Lung (tissue), 12 donors: ENCODE results near the gene CENPX. TPM values are rescaled to one million over a fixed set of nuclear protein-coding genes. Genes with fewer than 3 reads are reported as not detected.

Experiments
- ATAC-seq: fragments of 200-7000 bp; cut with Tn5 transposase; one replicate; pipeline ENCODE4 v1.9.1; 2020; ENCODE audit warnings: moderate number of reproducible peaks; ENCODE audit not compliant: insufficient read depth, low FRiP score
- DNase-seq, 3 donors: peaks; one replicate each; pipeline ENCODE4 v3.0.0-alpha.2; 2013 to 2017
- H3K27ac ChIP-seq, 2 donors: one replicate each; pipeline ENCODE4 v1.5.1; 2013; ENCODE audit warnings: mild to moderate bottlenecking in 2 of 2, moderate library complexity in 2 of 2, control low read depth in 1 of 2, inconsistent platforms in 1 of 2, low read depth in 1 of 2, low read length in 1 of 2
- H3K27me3 ChIP-seq, 3 donors: one replicate each; pipeline ENCODE4 v1.5.1; 2013; ENCODE audit warnings: low read length in 2 of 3; ENCODE audit not compliant: control insufficient read depth in 3 of 3, insufficient read depth in 3 of 3
- H3K36me3 ChIP-seq, 4 donors: one replicate each; pipeline ENCODE4 v1.5.1; 2013; ENCODE audit warnings: low read length in 4 of 4, mild to moderate bottlenecking in 1 of 4, moderate library complexity in 1 of 4; ENCODE audit not compliant: control insufficient read depth in 4 of 4, insufficient read depth in 4 of 4
- H3K4me1 ChIP-seq, 5 donors: one replicate each; pipeline ENCODE4 v1.5.1; 2013; ENCODE audit warnings: low read length in 5 of 5, mild to moderate bottlenecking in 2 of 5, moderate library complexity in 1 of 5; ENCODE audit not compliant: control insufficient read depth in 5 of 5, insufficient read depth in 5 of 5
- H3K4me3 ChIP-seq: one replicate; pipeline ENCODE4 v1.5.1; 2013; ENCODE audit warnings: mild to moderate bottlenecking, control low read depth, moderate library complexity
- H3K9ac ChIP-seq, 2 donors: one replicate each; pipeline ENCODE4 v1.5.1; 2013; ENCODE audit warnings: low read length in 2 of 2, control low read depth in 1 of 2; ENCODE audit not compliant: insufficient read depth in 1 of 2
- H3K9me3 ChIP-seq, 4 donors: one replicate each; pipeline ENCODE4 v1.5.1; 2013; ENCODE audit warnings: low read length in 3 of 4, mild to moderate bottlenecking in 1 of 4, moderate library complexity in 1 of 4; ENCODE audit not compliant: control insufficient read depth in 4 of 4, insufficient read depth in 3 of 4
- CTCF ChIP-seq: IDR thresholded peaks from 2 replicates; pipeline ENCODE4 v1.5.1; 2012; ENCODE audit warnings: mild to moderate bottlenecking; ENCODE audit errors: control extremely low read depth, extremely low read depth
- WGBS, 2 donors: extraction: QIAGEN DNeasy Blood & Tissue Kit; methylation state at CpG; one replicate each; pipeline ENCODE4 v1.1.7; 2013; 5-methylcytosine and 5-hydroxymethylcytosine counted together
- polyA plus RNA-seq, 2 donors: library from polyadenylated mRNA; stranded (reverse); fragments of 200-250 nt; gene quantifications; one replicate each; pipeline ENCODE4 v1.2.1, GENCODE V29; 2013
- total RNA-seq, 2 donors: library from RNA; depleted of rRNA in 1 of 2; stranded (reverse); fragments of >200 nt in 1 of 2; gene quantifications; one replicate each; pipeline ENCODE4 v1.2.1, GENCODE V29; 2014 to 2021
- donor health status: control.
- donor health status: control.
- donor health status: Bipolar disorder and iron deficiency.
- donor health status: healthy.
- donor health status: DM: yes; HTN: yes; CAD: no.

The CENPX gene
- total and polyA plus RNA-seq, 4 donors: 21.5 to 121 (median 101) TPM

- no peak for TF ChIP-seq CTCF
- 93 to 95% methylated on average over 26 of the region's 26 CpGs for WGBS, 2 donors
- H3K27me3 ChIP-seq: no peaks in the 10 kb centered on the region
- no peak for ATAC-seq
- H3K9ac ChIP-seq: no peak overlapping the region
- peaks cover under 1 to 32% (median 3%) of the 10 kb centered on the region in 5 donors for H3K4me1 ChIP-seq
- no peak overlapping the region for H3K4me3 ChIP-seq
- no peak overlapping the region for H3K27ac ChIP-seq
- H3K9me3 ChIP-seq: no peaks in the 10 kb centered on the region
- peaks cover 0 to 21% (median 0%) of the 10 kb centered on the region in 4 donors for H3K36me3 ChIP-seq
- no peak for DNase-seq
Observed at GRCh38 chr17:82008258-82008940, 14.3 kb downstream of the CENPX start.

GRCh38 chr17:82007495-82008257 is 15.0 kb downstream of the CENPX start:
- H3K4me1 ChIP-seq: peaks cover 3 to 27% (median 8%) of the 10 kb centered on the region in 5 donors
- no peak overlapping the region for H3K9ac ChIP-seq
- WGBS, 2 donors: 92 to 93% methylated on average over 29 to 30 of the region's 30 CpGs
- H3K4me3 ChIP-seq: no peak overlapping the region
- DNase-seq (no peak), ATAC-seq (no peak)
- no peaks in the 10 kb centered on the region for H3K9me3 ChIP-seq
- H3K27me3 ChIP-seq: no peaks in the 10 kb centered on the region
- TF ChIP-seq CTCF: no peak
- H3K27ac ChIP-seq: no peak overlapping the region
- peaks cover 0 to 20% (median 0%) of the 10 kb centered on the region in 4 donors for H3K36me3 ChIP-seq

GRCh38 chr17:82007228-82007494 is 15.5 kb downstream of the CENPX start:
- Histone ChIP-seq H3K4me1 (peaks cover 3 to 22% (median 8%) of the 10 kb centered on the region in 5 donors), H3K4me3 (no peak overlapping the region), H3K36me3 (peaks cover 0 to 17% (median 0%) of the 10 kb centered on the region in 4 donors), H3K27ac (no peak overlapping the region), H3K9ac (no peak overlapping the region), H3K9me3 (no peaks in the 10 kb centered on the region), H3K27me3 (no peaks in the 10 kb centered on the region)
- no peak for TF ChIP-seq CTCF
- WGBS, 2 donors: 89 to 90% methylated on average over 6 of the region's 6 CpGs
- no peak for ATAC-seq
- DNase-seq: no peak
